Activated CD8-positive, alpha-beta T cell treated with anti-CD3 and anti-CD28 coated beads for 36 hours (primary cell): ENCODE results near the gene PIEZO2. TPM values are rescaled to one million over a fixed set of nuclear protein-coding genes. Genes with fewer than 3 reads are reported as not detected.

Experiments
- ATAC-seq: fragments of 200-7000 bp; cut with Tn5 transposase; one replicate; pipeline ENCODE4 v1.10.0; 2021; ENCODE audit warnings: mild to moderate bottlenecking, moderate library complexity
- CTCF ChIA-PET: fragments of 350-600 bp; sonication (Branson Sonifier 250); formaldehyde crosslinking; loops from one replicate; lab custom pipeline; 2021; ENCODE audit warnings: antibody characterized with exemption; lab: Charles Lee
- POLR2A ChIA-PET: fragments of 350-600 bp; sonication (Branson Sonifier 250); formaldehyde crosslinking; loops from one replicate; lab custom pipeline; 2021; ENCODE audit warnings: antibody characterized with exemption; lab: Charles Lee
- DNase-seq: peaks from one replicate; pipeline ENCODE4 v3.0.0-alpha.2; 2020
- H3K27ac Mint-ChIP-seq: one replicate; pipeline ENCODE4 v1.8.0; 2021; ENCODE audit warnings: mild to moderate bottlenecking, mixed read lengths
- H3K27me3 Mint-ChIP-seq: one replicate; pipeline ENCODE4 v1.8.0; 2021; ENCODE audit warnings: mixed read lengths
- H3K36me3 Mint-ChIP-seq: one replicate; pipeline ENCODE4 v1.8.0; 2021; ENCODE audit warnings: low read depth, mixed read lengths
- H3K4me1 Mint-ChIP-seq: one replicate; pipeline ENCODE4 v1.8.0; 2021; ENCODE audit warnings: low read depth, mixed read lengths
- H3K4me3 Mint-ChIP-seq: one replicate; pipeline ENCODE4 v1.8.0; 2021; ENCODE audit warnings: mild to moderate bottlenecking, moderate library complexity, mixed read lengths
- H3K9me3 Mint-ChIP-seq: one replicate; pipeline ENCODE4 v1.8.0; 2021; ENCODE audit warnings: mixed read lengths
- intact Hi-C: fragments of 100-400 bp; cut with micrococcal nuclease; formaldehyde crosslinking; loops from one replicate; pipeline ENCODE4 v1.10.0; 2022
- total RNA-seq, 2 experiments: library from RNA; stranded (reverse); gene quantifications; one replicate each; pipeline ENCODE4 v1.2.3, GENCODE V29; 2021
- TF ChIP-seq, protein P1 (sequence below): fragments of 200-600 bp; IDR thresholded peaks from one replicate; pipeline ENCODE4 v1.8.0; 2022; ENCODE audit warnings: antibody characterized with exemption, mild to moderate bottlenecking

PIEZO2 gene
- total RNA-seq, 2 experiments from 2014 or later: not detected

- Mint-ChIP-seq H3K27me3 (no peaks in the 10 kb centered on the region), H3K4me1 (no peaks in the 10 kb centered on the region), H3K36me3 (no peaks in the 10 kb centered on the region), H3K9me3 (no peaks in the 10 kb centered on the region), H3K4me3 (no peak overlapping the region), H3K27ac (no peak overlapping the region)
- intact Hi-C loops: no loop called here
- ATAC-seq (no peak), DNase-seq (no peak)
- TF ChIP-seq, protein P1, sequence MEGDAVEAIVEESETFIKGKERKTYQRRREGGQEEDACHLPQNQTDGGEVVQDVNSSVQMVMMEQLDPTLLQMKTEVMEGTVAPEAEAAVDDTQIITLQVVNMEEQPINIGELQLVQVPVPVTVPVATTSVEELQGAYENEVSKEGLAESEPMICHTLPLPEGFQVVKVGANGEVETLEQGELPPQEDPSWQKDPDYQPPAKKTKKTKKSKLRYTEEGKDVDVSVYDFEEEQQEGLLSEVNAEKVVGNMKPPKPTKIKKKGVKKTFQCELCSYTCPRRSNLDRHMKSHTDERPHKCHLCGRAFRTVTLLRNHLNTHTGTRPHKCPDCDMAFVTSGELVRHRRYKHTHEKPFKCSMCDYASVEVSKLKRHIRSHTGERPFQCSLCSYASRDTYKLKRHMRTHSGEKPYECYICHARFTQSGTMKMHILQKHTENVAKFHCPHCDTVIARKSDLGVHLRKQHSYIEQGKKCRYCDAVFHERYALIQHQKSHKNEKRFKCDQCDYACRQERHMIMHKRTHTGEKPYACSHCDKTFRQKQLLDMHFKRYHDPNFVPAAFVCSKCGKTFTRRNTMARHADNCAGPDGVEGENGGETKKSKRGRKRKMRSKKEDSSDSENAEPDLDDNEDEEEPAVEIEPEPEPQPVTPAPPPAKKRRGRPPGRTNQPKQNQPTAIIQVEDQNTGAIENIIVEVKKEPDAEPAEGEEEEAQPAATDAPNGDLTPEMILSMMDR: no peak
- CTCF ChIA-PET: no interaction called here
- POLR2A ChIA-PET: no interaction called here
Measured at GRCh38 chr18:10748641-10749040, 400.7 kb downstream of the PIEZO2 start.

- intact Hi-C loops: no loop called here
- no peak for ATAC-seq
- H3K27ac Mint-ChIP-seq: no peak overlapping the region
Measured at GRCh38 chr18:10745971-10746370, 403.4 kb downstream of the PIEZO2 start.

GRCh38 chr18:10745219-10745618, 404.1 kb downstream of the PIEZO2 start:
- H3K9me3 Mint-ChIP-seq: no peaks in the 10 kb centered on the region
- POLR2A ChIA-PET: no interaction called here
- H3K27me3 Mint-ChIP-seq: no peaks in the 10 kb centered on the region
- DNase-seq (no peak), ATAC-seq (no peak)
- intact Hi-C loops: no loop called here
- H3K4me3 Mint-ChIP-seq: no peak overlapping the region
- no peak overlapping the region for H3K27ac Mint-ChIP-seq
- TF ChIP-seq, protein P1: no peak
- CTCF ChIA-PET: no interaction called here
- peaks cover 2% of the 10 kb centered on the region for H3K4me1 Mint-ChIP-seq
- H3K36me3 Mint-ChIP-seq: no peaks in the 10 kb centered on the region

More at GRCh38 chr18:10745971-10746370, 403.4 kb downstream of the PIEZO2 start:
- no peak for DNase-seq
- no peaks in the 10 kb centered on the region for H3K36me3 Mint-ChIP-seq
- H3K9me3 Mint-ChIP-seq: no peaks in the 10 kb centered on the region
- H3K4me1 Mint-ChIP-seq: peaks cover 2% of the 10 kb centered on the region
- CTCF ChIA-PET: no interaction called here
- no peaks in the 10 kb centered on the region for H3K27me3 Mint-ChIP-seq
- POLR2A ChIA-PET: no interaction called here
- TF ChIP-seq, protein P1: no peak
- no peak overlapping the region for H3K4me3 Mint-ChIP-seq

- H3K4me3 Mint-ChIP-seq: no peak overlapping the region
- DNase-seq (no peak), ATAC-seq (no peak)
- ChIA-PET POLR2A (no interaction called here), CTCF (no interaction called here)
- H3K36me3 Mint-ChIP-seq: no peaks in the 10 kb centered on the region
- TF ChIP-seq, protein P1: no peak
- no peaks in the 10 kb centered on the region for H3K9me3 Mint-ChIP-seq
- no peaks in the 10 kb centered on the region for H3K27me3 Mint-ChIP-seq
- no peak overlapping the region for H3K27ac Mint-ChIP-seq
- intact Hi-C loops: no loop called here
- peaks cover 2% of the 10 kb centered on the region for H3K4me1 Mint-ChIP-seq
Measured at GRCh38 chr18:10743766-10744165, 405.6 kb downstream of the PIEZO2 start.

GRCh38 chr18:10739152-10739551, 410.2 kb downstream of the PIEZO2 start:
- H3K36me3 Mint-ChIP-seq: no peaks in the 10 kb centered on the region
- no peak overlapping the region for H3K4me3 Mint-ChIP-seq
- CTCF ChIA-PET: no interaction called here
- H3K4me1 Mint-ChIP-seq: peaks cover 2% of the 10 kb centered on the region
- H3K27ac Mint-ChIP-seq: no peak overlapping the region
- DNase-seq (no peak), ATAC-seq (no peak)
- H3K27me3 Mint-ChIP-seq: no peaks in the 10 kb centered on the region
- intact Hi-C loops: no loop called here
- TF ChIP-seq, protein P1: no peak
- POLR2A ChIA-PET: no interaction called here
- no peaks in the 10 kb centered on the region for H3K9me3 Mint-ChIP-seq
